ENCODE results near the gene NT5DC3.

- TF ChIP-seq CTCF (IDR thresholded peaks at IDR 0.05; ENCODE audit: low read length) = no peak
- TF ChIP-seq EZH2 (optimal IDR thresholded peaks at IDR 0.05; ENCODE audit: low read depth, low read length) = no peak
Observed at GRCh38 chr12:103848917-103849491, 8.0 kb upstream of the NT5DC3 start.

Measured in MM.1S (cell line).